ENCODE data around the gene MTHFD1L.

DNA sequence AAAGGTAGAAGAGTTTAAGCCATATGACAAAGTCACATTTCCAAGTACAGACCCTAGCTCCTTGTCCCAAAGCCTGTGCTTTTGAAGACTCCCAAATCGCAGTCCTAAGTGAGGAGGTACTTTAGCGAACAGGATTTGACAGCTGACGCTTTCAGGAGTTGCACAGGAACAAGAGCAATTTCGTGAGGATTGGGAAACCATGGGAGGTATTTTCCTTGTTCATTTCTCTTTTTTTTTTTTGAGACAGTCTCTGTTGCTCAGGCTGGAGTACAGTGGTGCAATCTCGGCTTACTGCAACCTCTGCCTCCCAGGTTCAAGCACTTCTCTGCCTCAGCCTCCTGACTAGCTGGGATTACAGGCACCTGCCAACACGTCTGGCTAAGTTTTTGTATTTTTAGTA is 150.6 kb downstream of the MTHFD1L start:
- TF ChIP-seq POLR2AphosphoS5 (IDR thresholded peaks at IDR 0.05; ENCODE audit: insufficient read depth, low read depth, low read length) (no peak), POLR2A (IDR thresholded peaks at IDR 0.05; ENCODE audit: low read depth, low read length) (no peak), EZH2 (IDR thresholded peaks at IDR 0.05; ENCODE audit: borderline replicate concordance, low read depth, low read length, severe bottlenecking) (no peak), MYC (IDR thresholded peaks at IDR 0.05; ENCODE audit: low read depth, low read length) (no peak)
- TF ChIP-seq, protein P1, sequence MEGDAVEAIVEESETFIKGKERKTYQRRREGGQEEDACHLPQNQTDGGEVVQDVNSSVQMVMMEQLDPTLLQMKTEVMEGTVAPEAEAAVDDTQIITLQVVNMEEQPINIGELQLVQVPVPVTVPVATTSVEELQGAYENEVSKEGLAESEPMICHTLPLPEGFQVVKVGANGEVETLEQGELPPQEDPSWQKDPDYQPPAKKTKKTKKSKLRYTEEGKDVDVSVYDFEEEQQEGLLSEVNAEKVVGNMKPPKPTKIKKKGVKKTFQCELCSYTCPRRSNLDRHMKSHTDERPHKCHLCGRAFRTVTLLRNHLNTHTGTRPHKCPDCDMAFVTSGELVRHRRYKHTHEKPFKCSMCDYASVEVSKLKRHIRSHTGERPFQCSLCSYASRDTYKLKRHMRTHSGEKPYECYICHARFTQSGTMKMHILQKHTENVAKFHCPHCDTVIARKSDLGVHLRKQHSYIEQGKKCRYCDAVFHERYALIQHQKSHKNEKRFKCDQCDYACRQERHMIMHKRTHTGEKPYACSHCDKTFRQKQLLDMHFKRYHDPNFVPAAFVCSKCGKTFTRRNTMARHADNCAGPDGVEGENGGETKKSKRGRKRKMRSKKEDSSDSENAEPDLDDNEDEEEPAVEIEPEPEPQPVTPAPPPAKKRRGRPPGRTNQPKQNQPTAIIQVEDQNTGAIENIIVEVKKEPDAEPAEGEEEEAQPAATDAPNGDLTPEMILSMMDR (IDR thresholded peaks at IDR 0.05; ENCODE audit: extremely low read depth in 1 of 2, insufficient read depth in 1 of 2, low read depth in 1 of 2, low read length in 2 of 2), result no peak
- TF ChIP-seq, protein P2, sequence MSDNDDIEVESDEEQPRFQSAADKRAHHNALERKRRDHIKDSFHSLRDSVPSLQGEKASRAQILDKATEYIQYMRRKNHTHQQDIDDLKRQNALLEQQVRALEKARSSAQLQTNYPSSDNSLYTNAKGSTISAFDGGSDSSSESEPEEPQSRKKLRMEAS (IDR thresholded peaks at IDR 0.05; ENCODE audit: insufficient read depth, insufficient read length), result no peak
